NT2/D1 (cell line): ENCODE measurements around the gene OASL.

Source experiments
- DNase-seq: peaks from one replicate; pipeline ENCODE4 v3.0.0-alpha.2; 2011; ENCODE audit warnings: low read depth, low spot score
- H3K27me3 ChIP-seq: 2 replicates; pipeline ENCODE4 v1.6.0; 2011; ENCODE audit warnings: mild to moderate bottlenecking; ENCODE audit not compliant: insufficient read length, insufficient read depth
- H3K36me3 ChIP-seq: 2 replicates; pipeline ENCODE4 v1.6.1; 2011; ENCODE audit warnings: mild to moderate bottlenecking, low read length, mixed read lengths; ENCODE audit not compliant: insufficient read depth, insufficient read length
- H3K4me1 ChIP-seq: 2 replicates; pipeline ENCODE4 v1.5.1; 2011; ENCODE audit not compliant: insufficient read depth, insufficient read length
- H3K4me3 ChIP-seq: 2 replicates; pipeline ENCODE4 v1.5.1; 2011; ENCODE audit warnings: low read depth; ENCODE audit not compliant: insufficient read length
- H3K9ac ChIP-seq: 2 replicates; pipeline ENCODE4 v1.6.0; 2011; ENCODE audit warnings: low read depth; ENCODE audit not compliant: insufficient read length
- H3K9me3 ChIP-seq: 2 replicates; pipeline ENCODE4 v1.5.1; 2011; ENCODE audit warnings: mild to moderate bottlenecking, low read length; ENCODE audit not compliant: insufficient read depth
- SUZ12 ChIP-seq: IDR thresholded peaks from 2 replicates; pipeline ENCODE4 v1.6.1; 2011; ENCODE audit not compliant: insufficient read length, insufficient read depth; ENCODE audit errors: extremely low read depth
- YY1 ChIP-seq: IDR thresholded peaks from 2 replicates; pipeline ENCODE4 v1.6.1; 2011; ENCODE audit not compliant: insufficient read length, insufficient read depth
- ZNF274 ChIP-seq: IDR thresholded peaks from 2 replicates; pipeline ENCODE4 v1.6.1; 2011; ENCODE audit warnings: mild to moderate bottlenecking, low read depth, low read length

Gene OASL

DNA sequence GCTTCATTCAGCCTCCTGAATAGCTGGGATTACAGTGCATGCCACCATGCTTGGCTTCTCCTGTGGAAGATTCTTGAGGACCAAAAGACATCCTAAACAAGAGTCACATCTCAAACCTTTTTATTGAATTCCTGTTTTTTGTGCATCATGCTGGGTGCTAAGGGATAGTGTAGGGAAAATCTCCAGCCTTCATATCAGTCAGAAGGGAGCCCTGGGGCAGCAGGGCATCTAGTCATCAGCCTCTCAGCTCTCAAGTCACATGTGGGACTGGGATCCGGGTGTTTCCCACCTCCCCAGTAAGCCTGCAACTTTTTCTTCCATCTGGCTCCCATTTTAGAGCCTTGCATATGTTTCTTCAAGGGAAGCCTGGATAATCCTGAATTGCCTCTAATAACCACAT, 25.1 kb upstream of the OASL start:
- H3K9ac ChIP-seq, result no peak overlapping the region
- H3K4me1 ChIP-seq, result no peaks in the 10 kb centered on the region
- no peaks in the 10 kb centered on the region for H3K36me3 ChIP-seq
- H3K27me3 ChIP-seq, result no peaks in the 10 kb centered on the region
- H3K4me3 ChIP-seq, result no peak overlapping the region
- no peak for DNase-seq
- TF ChIP-seq YY1 (no peak), ZNF274 (no peak), SUZ12 (no peak)
- H3K9me3 ChIP-seq, result no peaks in the 10 kb centered on the region

DNA sequence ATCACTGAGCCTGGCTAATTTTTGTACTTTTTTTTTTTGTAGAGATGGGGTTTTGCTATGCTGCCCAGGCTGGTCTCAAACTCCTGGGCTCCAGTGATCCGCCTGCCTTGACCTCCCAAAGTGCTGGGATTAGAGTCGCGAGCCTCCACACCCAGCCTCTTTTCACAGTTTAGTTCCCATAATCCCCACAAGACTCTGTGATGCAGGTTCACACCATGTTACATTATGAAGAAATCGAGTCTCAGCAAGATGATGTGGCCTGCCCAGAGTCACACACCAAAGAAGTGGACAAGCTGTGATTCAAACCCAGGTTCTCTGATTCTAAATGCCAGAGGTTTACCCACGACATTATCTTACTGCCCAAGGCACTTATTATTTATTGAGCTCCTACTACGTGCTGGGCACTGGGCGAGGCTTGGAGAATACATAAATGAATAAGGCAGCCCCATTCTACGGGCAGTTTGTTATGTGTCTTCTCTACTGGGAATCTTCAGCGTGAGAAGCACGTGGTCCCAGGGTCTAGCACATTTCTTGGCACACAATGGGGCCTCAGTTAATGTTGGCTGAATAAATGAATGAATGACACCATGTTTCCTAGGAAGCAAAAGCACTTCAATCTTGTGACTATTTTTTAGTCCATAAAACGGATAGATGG, 23.5 kb upstream of the OASL start:
- TF ChIP-seq SUZ12 (no peak), ZNF274 (no peak), YY1 (no peak)
- H3K4me3 ChIP-seq, result no peak overlapping the region
- H3K9ac ChIP-seq, result no peak overlapping the region
- no peaks in the 10 kb centered on the region for H3K4me1 ChIP-seq
- H3K27me3 ChIP-seq, result no peaks in the 10 kb centered on the region
- H3K36me3 ChIP-seq, result no peaks in the 10 kb centered on the region
- no peaks in the 10 kb centered on the region for H3K9me3 ChIP-seq
- no peak for DNase-seq

DNA sequence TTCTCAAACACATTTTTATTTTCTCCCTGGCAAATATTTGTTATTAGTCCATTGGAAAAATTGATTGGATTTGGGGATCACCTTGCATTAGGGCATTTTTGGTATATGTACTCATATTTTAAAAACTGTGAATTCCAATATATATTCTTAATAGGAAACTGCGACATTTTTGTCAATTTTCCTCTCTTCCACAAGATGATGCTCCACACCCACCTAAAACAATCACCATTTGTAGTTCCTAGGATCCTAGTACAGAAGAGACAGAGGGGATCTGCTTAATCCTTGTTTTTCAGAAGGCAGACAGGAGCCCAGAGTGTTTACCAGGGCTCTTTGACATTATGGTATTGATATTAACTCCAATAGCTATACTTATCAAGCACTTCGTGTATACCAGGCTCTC, 22.8 kb upstream of the OASL start:
- H3K9ac ChIP-seq, result no peak overlapping the region
- no peaks in the 10 kb centered on the region for H3K27me3 ChIP-seq
- no peak for TF ChIP-seq ZNF274
- no peak for TF ChIP-seq YY1
- TF ChIP-seq SUZ12, result no peak
- no peaks in the 10 kb centered on the region for H3K4me1 ChIP-seq
- no peak overlapping the region for H3K4me3 ChIP-seq
- no peaks in the 10 kb centered on the region for H3K36me3 ChIP-seq
- DNase-seq, result no peak
- no peaks in the 10 kb centered on the region for H3K9me3 ChIP-seq

DNA sequence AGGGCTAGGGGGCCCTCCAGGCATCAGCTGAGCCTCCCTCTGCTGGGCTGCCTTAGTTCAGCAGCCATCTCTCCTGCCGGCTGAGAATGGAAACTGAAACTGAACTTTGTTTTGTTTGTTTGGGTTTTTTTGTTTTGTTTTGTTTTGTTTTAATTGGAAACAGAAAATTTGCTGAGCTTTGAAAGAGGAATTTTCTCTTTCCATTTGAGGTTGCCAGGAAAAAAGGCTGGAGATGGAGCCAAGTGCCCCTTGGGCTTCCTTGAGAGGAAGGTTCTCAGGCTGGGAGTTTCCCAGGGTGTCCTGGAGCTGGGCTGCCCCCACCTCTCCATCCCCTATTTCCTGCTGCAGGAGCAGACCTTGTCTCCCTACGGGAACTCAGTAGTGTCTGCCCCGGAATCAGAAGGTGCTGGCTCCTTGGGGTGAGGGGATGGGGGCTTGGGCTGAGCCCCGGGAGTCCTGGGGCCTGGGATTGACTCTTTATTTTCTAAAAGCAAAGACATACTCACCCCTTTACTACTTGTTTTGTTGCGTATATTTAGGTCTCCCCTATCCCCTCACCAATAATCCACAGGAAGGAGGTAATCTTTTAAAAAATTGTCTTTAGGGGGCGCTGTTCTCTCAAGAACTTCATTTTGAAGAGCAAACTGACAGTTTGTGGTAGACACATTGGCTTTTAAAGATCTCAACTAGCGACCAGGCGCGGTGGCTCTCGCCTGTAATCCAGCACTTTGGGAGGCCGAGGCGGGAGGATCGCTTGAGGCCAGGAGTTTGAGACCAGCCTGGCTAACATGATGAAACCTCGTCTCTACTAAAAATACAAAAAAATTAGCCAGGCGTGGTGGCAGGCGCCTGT, 21.3 kb upstream of the OASL start:
- no peak for TF ChIP-seq SUZ12
- no peak for TF ChIP-seq ZNF274
- no peak for TF ChIP-seq YY1
- DNase-seq, result peak; percentile 42
- Histone ChIP-seq H3K27me3 (no peaks in the 10 kb centered on the region), H3K4me1 (no peaks in the 10 kb centered on the region), H3K9ac (no peak overlapping the region), H3K36me3 (no peaks in the 10 kb centered on the region), H3K4me3 (no peak overlapping the region), H3K9me3 (no peaks in the 10 kb centered on the region)

DNA sequence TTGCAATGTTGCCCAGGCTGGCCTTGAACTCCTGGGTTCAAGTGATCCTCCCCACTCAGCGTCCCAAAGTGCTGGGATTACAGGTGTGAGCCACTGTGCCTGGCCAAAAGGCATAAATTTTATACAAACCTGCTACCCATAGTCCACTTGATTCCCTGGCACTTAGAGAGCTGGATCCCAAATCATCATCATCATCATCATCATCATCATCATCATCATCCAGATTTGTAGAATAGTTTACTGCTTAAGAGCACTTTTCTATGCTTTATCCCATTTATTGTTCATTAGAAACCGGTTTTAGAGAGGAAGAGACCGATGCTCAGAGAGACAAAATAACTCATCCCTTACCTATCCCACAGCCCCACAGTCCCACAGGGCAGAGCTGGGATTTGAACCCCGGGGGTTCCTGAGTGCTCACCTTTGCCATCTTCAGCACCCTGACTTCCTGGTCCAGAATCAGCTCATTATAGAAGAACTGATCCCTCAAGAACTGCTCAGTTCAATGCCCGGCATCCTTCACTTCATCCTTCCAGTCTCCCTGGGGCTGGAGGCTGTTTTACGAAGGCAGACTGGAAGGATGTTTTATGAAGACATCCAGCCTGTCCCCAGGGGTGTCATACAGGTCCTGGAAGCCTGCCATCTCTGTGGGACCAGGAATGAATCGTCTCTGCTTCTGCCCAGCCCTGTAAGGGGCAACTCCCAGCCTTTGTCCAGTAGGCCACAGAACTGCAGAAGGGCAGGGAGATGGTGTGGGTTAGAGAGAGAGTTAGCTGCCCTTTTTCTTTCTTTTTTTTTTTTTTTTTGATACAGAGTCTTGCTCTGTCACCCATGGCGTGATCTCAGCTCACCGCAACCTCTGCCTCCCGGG, 20.2 kb upstream of the OASL start:
- no peaks in the 10 kb centered on the region for H3K27me3 ChIP-seq
- no peaks in the 10 kb centered on the region for H3K36me3 ChIP-seq
- H3K9ac ChIP-seq, result no peak overlapping the region
- TF ChIP-seq ZNF274 (no peak), YY1 (no peak), SUZ12 (no peak)
- no peaks in the 10 kb centered on the region for H3K4me1 ChIP-seq
- H3K9me3 ChIP-seq, result no peaks in the 10 kb centered on the region
- no peak overlapping the region for H3K4me3 ChIP-seq
- no peak for DNase-seq

DNA sequence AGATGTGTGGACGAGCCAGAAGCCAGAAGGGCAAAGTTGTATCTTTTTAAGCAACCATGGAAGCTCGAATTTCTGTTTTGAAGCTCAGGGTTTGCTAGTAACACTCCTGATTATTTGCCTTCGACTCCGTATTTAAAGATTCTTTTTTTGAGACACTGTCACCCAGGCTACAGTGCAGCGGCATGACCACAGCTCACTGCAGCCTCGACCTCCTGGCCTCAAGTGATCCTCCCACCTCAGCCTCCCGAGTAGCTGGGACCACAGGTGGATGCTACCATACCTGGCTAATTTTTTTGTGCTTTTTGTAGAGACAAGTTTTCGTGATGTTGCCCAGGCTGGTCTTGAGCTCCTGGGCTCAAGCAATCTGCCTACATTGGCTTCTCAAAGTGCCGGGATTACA, 18.7 kb upstream of the OASL start:
- H3K4me1 ChIP-seq, result no peaks in the 10 kb centered on the region
- H3K4me3 ChIP-seq, result no peak overlapping the region
- no peak for TF ChIP-seq SUZ12
- no peak for TF ChIP-seq ZNF274
- TF ChIP-seq YY1, result no peak
- H3K9ac ChIP-seq, result no peak overlapping the region
- no peaks in the 10 kb centered on the region for H3K9me3 ChIP-seq
- no peaks in the 10 kb centered on the region for H3K27me3 ChIP-seq
- H3K36me3 ChIP-seq, result no peaks in the 10 kb centered on the region
- no peak for DNase-seq

DNA sequence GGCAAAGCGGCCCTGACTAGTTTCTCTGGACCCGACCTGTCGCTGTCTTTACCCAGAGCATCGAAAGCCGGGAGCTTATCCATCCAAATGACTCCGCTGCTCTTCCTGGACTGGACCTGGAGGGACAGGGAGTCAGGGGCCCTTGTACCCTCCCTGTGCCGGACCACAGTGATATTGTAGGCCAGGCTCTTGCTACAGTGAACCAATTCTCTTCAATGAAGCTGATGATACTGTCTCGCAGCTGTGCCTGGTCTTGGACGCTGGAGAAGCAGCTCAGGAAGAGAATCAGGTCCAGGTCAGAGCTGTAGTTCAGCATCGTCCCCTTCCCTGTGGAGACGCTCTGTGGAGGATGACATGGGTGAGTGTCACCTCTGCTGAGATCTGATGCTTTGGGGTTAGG, 14.7 kb upstream of the OASL start:
- TF ChIP-seq SUZ12 (no peak), YY1 (no peak), ZNF274 (no peak)
- no peaks in the 10 kb centered on the region for H3K27me3 ChIP-seq
- no peak overlapping the region for H3K4me3 ChIP-seq
- no peaks in the 10 kb centered on the region for H3K9me3 ChIP-seq
- no peaks in the 10 kb centered on the region for H3K36me3 ChIP-seq
- H3K4me1 ChIP-seq, result no peaks in the 10 kb centered on the region
- no peak for DNase-seq
- H3K9ac ChIP-seq, result no peak overlapping the region
